CD4-positive, alpha-beta T cell treated with Interferon gamma for 1 hour (primary cell): ENCODE data around the gene RAB27B.
"Not testable (repeated sequence)": the region's sequence is repeated elsewhere in the genome, so short reads cannot be mapped to it uniquely, and the experiment has no call there.

Source experiments
- DNase-seq: peaks from one replicate; pipeline ENCODE4 v3.0.0-alpha.2; 2020

The RAB27B gene

GRCh38 chr18:54820785-54821275, 7.4 kb upstream of the RAB27B start:
- DNase-seq, result not testable (repeated sequence)

- no peak for DNase-seq
Measured at GRCh38 chr18:54822872-54823845, 5.1 kb upstream of the RAB27B start.

DNA sequence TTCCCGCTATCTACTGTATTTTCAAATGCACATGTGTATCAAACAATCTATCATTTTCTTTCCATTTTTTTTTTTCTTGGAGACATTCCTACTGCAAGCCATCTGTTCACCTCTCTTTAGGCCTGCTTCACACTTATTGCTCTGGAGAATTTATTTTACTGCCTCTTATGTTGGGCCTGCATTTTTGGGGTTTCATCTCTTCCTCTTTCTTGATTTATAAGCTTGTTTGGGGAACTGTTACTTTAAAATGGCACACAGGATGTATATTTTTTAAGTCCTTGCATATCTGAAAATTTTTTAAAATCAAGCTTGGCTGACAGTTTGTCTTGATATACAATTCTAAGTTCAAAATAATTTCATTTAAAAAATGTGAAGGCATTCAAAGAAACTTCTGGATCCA, 3.5 kb upstream of the RAB27B start:
- no peak for DNase-seq

DNA sequence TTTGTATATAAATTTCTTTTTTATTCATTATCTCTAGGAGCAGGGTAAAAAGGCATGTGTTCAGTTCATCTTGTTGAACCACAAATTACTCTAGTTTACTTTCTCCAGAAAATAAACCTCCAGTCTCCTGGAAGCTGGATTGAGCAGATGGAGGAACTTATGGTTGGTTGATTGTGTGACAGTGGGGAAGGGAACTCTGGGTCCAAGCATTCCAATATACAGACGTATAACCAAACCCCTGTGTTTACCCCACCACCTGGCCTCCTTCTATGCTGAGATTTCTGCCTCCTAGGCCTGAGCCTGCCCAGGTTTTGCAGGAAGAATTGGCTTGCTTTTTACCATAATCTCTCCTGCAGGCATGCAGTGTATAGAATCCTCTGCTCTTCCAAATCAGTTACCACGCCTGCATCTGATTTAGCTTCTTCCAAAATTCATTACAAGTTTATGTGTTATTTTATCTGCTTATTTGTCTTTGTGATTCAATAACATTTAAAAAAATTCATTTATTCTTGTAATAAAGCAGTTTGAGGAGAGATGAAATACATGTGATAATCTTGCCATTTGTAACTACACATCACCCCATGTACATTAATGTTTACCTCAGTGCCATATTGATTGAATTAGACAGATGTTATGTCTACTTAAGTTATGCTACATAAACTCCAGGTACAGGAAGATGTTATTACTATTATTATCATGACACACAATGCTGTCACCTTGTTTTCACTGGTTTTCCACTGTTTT, 2.5 kb upstream of the RAB27B start:
- no peak for DNase-seq

- DNase-seq, result no peak
Measured at GRCh38 chr18:54828986-54829385, 709 bp downstream of the RAB27B start.

DNA sequence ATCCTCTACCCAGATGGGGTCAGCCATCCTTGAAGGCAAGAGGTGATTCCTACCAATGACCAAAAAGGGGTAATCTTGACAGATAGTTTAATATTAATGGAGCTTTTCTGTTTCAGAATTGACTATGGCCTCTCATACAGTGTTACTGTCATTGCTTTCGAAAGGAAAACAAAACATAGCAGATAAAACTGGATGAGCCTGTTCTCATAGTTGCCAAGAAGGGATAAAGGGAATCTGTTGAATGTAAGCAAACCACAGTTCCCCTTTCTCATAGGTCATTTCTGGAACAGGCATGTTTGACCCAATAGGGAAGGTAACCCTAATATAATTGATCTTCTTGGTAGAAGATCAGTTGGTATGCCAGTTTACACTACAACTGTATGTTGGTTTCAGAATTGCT, 1.6 kb downstream of the RAB27B start:
- no peak for DNase-seq

GRCh38 chr18:54830260-54830659, 2.0 kb downstream of the RAB27B start:
- no peak for DNase-seq

DNA sequence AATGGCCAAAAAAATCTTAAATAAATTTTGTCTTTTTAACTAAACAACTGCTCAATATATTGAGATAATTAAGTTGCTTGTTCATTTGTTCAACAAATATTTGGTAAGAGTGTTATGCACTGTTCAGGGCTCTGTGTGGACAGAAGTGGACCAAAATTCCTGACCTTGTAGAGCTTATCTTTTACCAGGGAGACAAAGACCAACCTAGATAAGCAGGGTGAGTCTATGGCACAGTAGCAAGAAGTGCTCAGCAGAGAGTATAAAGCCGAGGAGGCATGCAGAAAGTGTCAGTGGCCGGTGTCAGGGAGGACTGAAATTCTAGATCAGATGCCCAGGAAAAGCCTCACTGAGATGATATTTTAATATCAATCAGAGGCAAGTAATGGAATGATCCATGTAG, 2.6 kb downstream of the RAB27B start:
- no peak for DNase-seq

GRCh38 chr18:54835944-54836343, 7.7 kb downstream of the RAB27B start:
- DNase-seq, result no peak

DNA sequence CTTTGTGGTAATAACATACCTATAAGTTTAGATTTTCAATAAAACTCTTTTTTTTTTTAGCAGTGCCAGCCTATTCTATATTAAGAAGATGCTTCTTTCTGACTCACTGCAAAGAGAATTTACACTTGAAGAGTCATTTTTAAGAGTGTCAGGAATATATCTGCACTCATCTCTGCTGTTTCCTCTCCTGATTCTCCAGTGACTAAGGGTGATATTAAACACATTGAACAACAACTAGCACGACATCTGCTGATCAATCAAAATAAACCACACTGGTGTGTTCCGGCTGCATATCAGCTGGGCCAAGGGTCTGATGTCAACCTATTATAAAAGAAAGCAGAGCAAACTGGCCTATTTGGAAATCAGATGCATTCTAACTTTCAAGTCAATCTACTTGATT, 15.0 kb downstream of the RAB27B start:
- no peak for DNase-seq

- DNase-seq, result no peak
Measured at GRCh38 chr18:54845787-54846186, 17.5 kb downstream of the RAB27B start.

GRCh38 chr18:54848121-54848520, 19.8 kb downstream of the RAB27B start:
- no peak for DNase-seq

DNA sequence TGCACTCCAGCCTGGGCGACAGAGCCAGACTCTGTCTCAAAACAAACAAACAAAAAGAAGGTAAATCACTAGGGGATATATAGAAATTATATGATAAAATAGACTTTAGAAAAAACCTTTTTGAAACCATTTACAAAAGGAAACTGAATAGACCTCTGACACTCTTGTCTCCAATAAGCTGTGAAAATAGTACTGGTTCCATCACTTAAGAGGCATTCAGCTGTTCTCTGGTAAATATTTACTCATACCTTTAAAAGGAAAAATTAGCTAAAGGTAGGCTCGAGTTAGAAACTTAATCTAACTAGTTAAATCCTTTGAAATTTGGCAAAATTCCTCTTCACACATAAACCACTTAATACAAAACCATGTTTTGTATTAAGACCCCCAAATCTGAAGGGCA, 21.4 kb downstream of the RAB27B start:
- no peak for DNase-seq

GRCh38 chr18:54850598-54850997, 22.3 kb downstream of the RAB27B start:
- DNase-seq, result no peak

DNA sequence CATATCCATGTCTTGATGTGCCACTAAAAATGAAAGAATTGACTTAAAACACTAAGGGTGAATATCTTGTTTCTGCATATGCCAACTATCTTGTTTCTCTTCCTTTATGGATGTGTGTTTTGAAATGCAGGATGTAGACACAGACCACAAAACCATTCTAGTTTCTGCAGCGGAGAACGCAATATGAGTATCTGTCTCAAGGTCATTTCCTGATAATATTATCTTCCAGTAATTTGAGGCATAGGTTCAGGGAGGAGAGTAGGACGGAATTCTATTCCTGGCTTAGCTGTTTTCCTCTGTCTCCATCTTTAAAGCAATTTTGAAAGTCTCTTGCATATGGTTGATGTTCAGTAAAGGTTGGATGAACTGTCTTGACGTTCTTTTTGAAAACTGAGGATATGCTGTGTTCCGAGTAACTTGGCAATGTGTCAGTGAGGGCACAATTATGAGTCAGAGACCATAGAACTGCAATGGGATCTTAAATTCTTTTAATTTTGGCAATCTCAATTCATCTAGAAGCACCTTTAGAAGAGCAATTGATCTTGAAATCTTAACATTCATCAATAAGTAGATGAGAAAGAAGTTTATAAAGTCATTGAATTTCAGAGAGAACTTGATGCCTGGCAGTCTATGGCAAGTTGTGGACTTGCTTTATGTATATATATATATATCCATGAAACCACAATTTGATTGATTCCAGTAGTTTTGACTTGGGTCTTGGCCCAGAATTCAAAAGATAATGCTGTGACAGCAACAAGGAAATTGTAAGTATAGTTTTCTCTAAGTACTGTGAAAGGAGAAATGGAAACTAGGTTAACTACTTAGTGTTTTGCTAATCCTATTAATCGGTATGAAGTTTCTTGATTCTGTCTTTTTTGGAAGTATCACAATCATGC, 24.8 kb downstream of the RAB27B start:
- DNase-seq, result no peak

- DNase-seq, result not testable (repeated sequence)
Measured at GRCh38 chr18:54855050-54855449, 26.8 kb downstream of the RAB27B start.

GRCh38 chr18:54856105-54856646, 27.9 kb downstream of the RAB27B start:
- DNase-seq, result no peak

DNA sequence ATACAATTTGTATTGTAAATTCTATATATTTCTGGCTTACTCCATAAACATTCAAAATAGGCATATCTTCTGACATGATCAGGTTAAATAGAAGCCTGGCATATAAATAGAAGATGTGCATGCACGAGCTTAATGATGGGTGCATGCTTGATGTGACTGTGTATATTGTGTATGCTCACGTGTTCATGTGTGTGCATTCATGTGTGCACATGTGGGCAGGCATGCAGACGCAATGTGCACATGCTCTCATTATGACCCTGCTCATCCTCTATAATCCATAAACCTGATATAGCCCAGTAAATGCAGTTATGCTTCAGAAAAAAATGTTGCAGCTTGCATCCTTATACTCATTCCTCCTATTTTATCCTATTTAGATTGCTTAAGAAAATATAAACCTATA, 29.2 kb downstream of the RAB27B start:
- DNase-seq, result no peak

- DNase-seq, result no peak
Measured at GRCh38 chr18:54859667-54860421, 31.6 kb downstream of the RAB27B start.

DNA sequence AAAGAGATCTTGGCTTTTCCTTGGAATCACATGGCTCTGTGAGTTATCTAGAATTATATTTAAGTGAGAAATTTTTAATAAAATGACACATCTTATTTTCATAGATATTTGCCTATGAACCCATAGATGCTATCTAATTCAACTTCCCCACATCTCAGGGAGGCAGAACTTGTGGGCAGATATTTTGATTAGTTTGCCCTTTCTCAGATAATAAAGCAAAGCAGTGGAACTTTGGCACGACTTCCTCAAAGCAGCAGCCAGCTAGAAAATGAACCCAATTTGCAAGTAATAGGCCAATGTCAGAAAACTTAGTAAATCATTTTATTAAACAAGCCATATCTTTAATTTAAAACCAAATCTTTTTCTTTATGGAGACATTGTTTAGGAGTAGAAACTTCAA, 32.7 kb downstream of the RAB27B start:
- DNase-seq, result no peak

- DNase-seq, result no peak
Measured at GRCh38 chr18:54867131-54867530, 38.9 kb downstream of the RAB27B start.

DNA sequence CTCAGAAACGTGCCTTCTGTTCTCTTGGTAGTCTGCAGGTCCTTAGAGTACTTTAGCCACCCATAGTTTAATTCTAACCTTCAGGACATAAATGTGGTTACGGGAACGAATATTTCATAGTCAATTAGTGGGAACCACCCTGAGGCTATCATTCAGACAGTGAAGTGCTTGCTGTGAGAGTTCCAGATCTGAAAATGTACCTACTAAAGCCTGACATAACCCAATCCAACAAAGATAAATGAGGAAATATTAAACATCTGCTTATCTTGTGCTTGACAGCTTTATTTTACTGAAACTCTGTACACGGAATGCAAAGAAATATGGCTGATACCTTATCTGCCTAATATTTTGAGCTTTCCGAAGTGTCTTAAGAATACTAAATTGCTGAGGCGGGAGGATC, 43.0 kb downstream of the RAB27B start:
- no peak for DNase-seq
